AG04450 (cell line): ENCODE data around the gene DOHH. TPM values are rescaled to one million over a fixed set of nuclear protein-coding genes. Genes with fewer than 3 reads are reported as not detected.

Experiments used
- CTCF ChIA-PET: fragments of 300-600, 350-600 bp; formaldehyde crosslinking; extraction: SDS; loops from one replicate; lab custom pipeline; 2022; ENCODE audit warnings: antibody characterized with exemption, inconsistent platforms; lab: Charles Lee
- POLR2A ChIA-PET: fragments of 350-600 bp; formaldehyde crosslinking; extraction: SDS; loops from one replicate; lab custom pipeline; 2021; ENCODE audit warnings: antibody characterized with exemption, inconsistent platforms; lab: Yijun Ruan, JAX
- DNase-seq: peaks from one replicate; pipeline ENCODE4 v3.0.0-alpha.2; 2011; ENCODE audit warnings: low read depth, low spot score
- H3K27ac ChIP-seq: one replicate; pipeline ENCODE4 v1.5.1; 2012; ENCODE audit warnings: low read depth, low read length, control low read depth
- H3K27me3 ChIP-seq: one replicate; pipeline ENCODE4 v1.6.0; 2012; ENCODE audit warnings: low read length; ENCODE audit not compliant: control insufficient read depth, insufficient read depth
- H3K4me3 ChIP-seq: 2 replicates; pipeline ENCODE4 v1.5.1; 2011; ENCODE audit warnings: mild to moderate bottlenecking, low read depth, low read length, control low read depth
- H3K9me3 ChIP-seq: 2 replicates; pipeline ENCODE4 v1.5.1; 2012; ENCODE audit warnings: low read length; ENCODE audit not compliant: control insufficient read depth, insufficient read depth
- polyA minus RNA-seq: library from RNA; depleted of rRNA, polyadenylated mRNA; stranded (reverse); fragments of >200 nt; gene quantifications from 2 replicates; pipeline ENCODE4 v1.2.3, GENCODE V29; 2011; rRNA and poly(A)+ RNA removed
- polyA plus RNA-seq: library from polyadenylated mRNA; depleted of rRNA; stranded (reverse); fragments of >200 nt; gene quantifications from 2 replicates; pipeline ENCODE4 v1.2.3, GENCODE V29; 2011; rRNA removed
- TF ChIP-seq, protein P1 (sequence below): IDR thresholded peaks from 2 replicates; pipeline ENCODE4 v1.5.1; 2011; ENCODE audit warnings: low read depth, low read length, control low read depth, inconsistent platforms

Gene DOHH, protein sequence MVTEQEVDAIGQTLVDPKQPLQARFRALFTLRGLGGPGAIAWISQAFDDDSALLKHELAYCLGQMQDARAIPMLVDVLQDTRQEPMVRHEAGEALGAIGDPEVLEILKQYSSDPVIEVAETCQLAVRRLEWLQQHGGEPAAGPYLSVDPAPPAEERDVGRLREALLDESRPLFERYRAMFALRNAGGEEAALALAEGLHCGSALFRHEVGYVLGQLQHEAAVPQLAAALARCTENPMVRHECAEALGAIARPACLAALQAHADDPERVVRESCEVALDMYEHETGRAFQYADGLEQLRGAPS
- 3.4 and 4.2 TPM in 2 replicates for polyA plus RNA-seq
- polyA minus RNA-seq: 1.2 and 1.4 TPM in 2 replicates

DNA sequence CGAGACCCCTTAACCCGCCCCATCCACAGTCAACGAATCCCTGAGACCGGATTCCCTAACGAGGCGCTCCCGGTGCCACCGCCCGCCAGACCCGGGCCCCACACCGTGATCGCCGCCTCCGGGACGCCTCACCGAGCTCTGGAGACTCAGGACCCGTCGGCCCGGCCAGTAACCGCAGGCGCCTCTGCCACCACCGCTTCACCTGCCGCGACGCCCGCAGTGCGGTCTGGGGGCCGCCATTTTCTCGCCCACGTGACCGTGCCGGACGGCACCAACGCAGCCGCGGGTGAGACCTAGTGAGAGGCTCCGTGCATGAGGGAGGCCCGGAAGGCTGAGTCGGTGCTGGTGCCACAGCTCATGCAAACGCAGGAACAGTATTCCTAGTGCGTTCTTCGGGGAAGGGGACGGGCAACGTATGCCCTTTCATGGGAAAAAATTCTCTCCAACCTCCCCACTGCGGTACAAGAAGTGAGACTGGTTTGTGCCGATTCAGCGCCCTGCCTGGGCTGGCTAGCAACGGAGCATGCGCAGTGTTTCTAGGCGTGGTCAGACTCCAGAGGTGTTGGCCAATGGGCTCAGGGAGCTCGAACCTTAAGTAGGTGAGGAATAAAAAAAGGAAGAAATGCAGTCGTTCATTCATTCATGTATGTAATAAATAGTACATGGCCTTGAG lies at the start of gene DOHH:
DOHH (minus strand) TSS at position 246 of the 673 bp plus-strand sequence. CDS start 3,860 bp downstream, outside the sequence.
- POLR2A ChIA-PET: interaction anchor here (0.6 to 1.3 kb wide), 4 partner anchors 13 to 205 kb away, joined by 3 to 11 read pairs (median 4); no protein-coding TSS in a partner anchor
- Histone ChIP-seq H3K9me3 (no peaks in the 10 kb centered on the region; the same call in 1 of the 2 replicates), H3K27me3 (no peaks in the 10 kb centered on the region), H3K27ac (peak within 1 kb of the TSS; percentile 97), H3K4me3 (peak within 1 kb of the TSS; percentile 95)
- TF ChIP-seq, protein P1, sequence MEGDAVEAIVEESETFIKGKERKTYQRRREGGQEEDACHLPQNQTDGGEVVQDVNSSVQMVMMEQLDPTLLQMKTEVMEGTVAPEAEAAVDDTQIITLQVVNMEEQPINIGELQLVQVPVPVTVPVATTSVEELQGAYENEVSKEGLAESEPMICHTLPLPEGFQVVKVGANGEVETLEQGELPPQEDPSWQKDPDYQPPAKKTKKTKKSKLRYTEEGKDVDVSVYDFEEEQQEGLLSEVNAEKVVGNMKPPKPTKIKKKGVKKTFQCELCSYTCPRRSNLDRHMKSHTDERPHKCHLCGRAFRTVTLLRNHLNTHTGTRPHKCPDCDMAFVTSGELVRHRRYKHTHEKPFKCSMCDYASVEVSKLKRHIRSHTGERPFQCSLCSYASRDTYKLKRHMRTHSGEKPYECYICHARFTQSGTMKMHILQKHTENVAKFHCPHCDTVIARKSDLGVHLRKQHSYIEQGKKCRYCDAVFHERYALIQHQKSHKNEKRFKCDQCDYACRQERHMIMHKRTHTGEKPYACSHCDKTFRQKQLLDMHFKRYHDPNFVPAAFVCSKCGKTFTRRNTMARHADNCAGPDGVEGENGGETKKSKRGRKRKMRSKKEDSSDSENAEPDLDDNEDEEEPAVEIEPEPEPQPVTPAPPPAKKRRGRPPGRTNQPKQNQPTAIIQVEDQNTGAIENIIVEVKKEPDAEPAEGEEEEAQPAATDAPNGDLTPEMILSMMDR: no peak
- peak; percentile 95 for DNase-seq
- CTCF ChIA-PET: interaction anchor here (0.6 to 1.2 kb wide), 5 partner anchors 15 to 373 kb away, joined by 3 to 6 read pairs (median 4); no protein-coding TSS in a partner anchor

DNA sequence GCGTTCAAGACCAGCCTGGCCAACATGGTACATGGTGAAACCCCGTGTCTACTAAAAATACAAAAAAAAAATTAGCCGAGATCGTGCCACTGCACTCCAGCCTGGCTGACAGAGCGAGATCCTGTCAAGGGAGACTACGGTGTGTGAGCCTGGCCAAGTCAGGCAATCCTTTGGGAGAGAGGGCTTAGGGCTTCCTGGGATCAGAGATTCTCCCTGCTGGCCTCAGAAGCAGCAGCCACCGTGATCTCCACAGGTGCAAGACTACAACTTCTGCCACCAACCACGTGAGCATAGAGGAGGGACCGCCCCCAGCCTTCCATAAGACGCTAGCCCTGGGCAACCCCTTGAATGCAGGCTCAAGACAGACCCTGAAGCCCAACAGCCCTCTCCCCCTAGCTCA lies 49.3 kb upstream of the DOHH start:
- TF ChIP-seq, protein P1: no peak
- POLR2A ChIA-PET: no interaction called here
- no peak for DNase-seq

DNA sequence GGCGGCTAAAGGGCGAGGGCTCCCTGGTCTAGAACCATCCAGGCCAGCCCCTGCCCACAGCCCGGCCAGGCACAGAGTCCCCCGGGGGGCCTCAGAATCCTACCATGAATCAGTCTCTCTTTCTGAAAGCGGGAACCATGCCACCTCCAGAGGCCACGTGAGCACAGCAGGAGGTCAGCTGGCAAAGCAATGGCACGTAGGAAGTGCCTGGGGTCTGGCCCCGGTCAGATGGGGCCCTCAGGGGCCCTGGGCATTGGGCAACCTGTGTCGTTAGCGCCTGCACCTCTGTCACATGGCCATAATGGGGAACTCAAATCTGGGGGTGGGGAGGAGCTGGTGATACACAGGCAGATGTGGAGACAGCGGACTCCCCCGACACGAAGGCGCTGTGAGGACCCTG lies 48.1 kb upstream of the DOHH start:
- Histone ChIP-seq H3K27ac (no peak overlapping the region), H3K27me3 (no peaks in the 10 kb centered on the region), H3K4me3 (no peak overlapping the region), H3K9me3 (peaks cover 5% of the 10 kb centered on the region; the same call in 1 of the 2 replicates)
- no peak for DNase-seq
- TF ChIP-seq, protein P1: no peak
- POLR2A ChIA-PET: no interaction called here
- CTCF ChIA-PET: no interaction called here

More for the DNA sequence above, 49.3 kb upstream of the DOHH start:
- H3K9me3 ChIP-seq: peaks cover 5% of the 10 kb centered on the region; the same call in 1 of the 2 replicates
- no peak overlapping the region for H3K27ac ChIP-seq
- CTCF ChIA-PET: no interaction called here
- H3K27me3 ChIP-seq: no peaks in the 10 kb centered on the region
- no peak overlapping the region for H3K4me3 ChIP-seq

DNA sequence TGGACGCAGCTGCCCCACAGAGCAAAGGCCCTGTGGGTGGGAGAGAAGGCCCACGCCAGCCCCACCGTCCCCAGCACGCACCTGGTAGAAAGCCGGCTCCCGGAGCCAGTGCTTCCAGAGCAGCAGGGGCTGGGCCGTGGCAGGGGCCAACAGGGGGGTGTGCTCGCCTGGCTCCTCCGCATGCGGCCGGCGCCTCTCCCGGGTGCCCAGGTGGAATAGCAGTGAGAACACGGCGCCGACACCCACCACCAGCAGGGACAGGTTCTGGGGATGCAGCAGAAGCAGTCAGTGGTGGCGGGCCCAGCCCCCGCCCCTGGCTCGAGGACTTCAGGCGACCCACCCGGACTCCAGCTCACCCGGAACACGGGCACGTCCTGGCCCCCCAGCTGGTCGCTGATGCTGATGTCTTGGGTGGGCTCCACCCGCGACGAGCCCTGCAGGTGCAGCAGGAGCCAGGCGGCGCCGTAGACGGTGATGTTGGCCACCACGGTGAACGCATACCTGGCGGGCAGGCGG lies 47.4 kb upstream of the DOHH start:
- H3K9me3 ChIP-seq: peaks cover 5% of the 10 kb centered on the region; the same call in 1 of the 2 replicates
- CTCF ChIA-PET: no interaction called here
- POLR2A ChIA-PET: no interaction called here
- no peaks in the 10 kb centered on the region for H3K27me3 ChIP-seq
- no peak overlapping the region for H3K27ac ChIP-seq
- H3K4me3 ChIP-seq: no peak overlapping the region
- no peak for DNase-seq
- TF ChIP-seq, protein P1: no peak
